ENCODE measurements around the gene RXRA. TPM values are rescaled to one million over a fixed set of nuclear protein-coding genes. Genes with fewer than 3 reads are reported as not detected.
A peak's percentile ranks its signal among the peaks of the same experiment; 100 is the strongest.
"Not testable (repeated sequence)": the region's sequence is repeated elsewhere in the genome, so short reads cannot be mapped to it uniquely, and the experiment has no call there.

RXRA gene
- total RNA-seq, 6 experiments from 2014 or later: 105 to 165 (median 131) TPM

GRCh38 chr9:134305533-134305932 lies 20.7 kb upstream of the RXRA start:
- no peaks in the 10 kb centered on the region for H3K36me3 ChIP-seq
- no peak overlapping the region for H3K27ac ChIP-seq
- no peak overlapping the region for H3K4me3 ChIP-seq
- no peak for ATAC-seq
- 100% methylated on average over 1 of the region's 1 CpG for WGBS (ENCODE audit: insufficient coverage, low coverage, low lambda C conversion rate, missing lambda C conversion rate)
- H3K9me3 ChIP-seq: no peaks in the 10 kb centered on the region
- peaks cover 0 to 8% (median 3%) of the 10 kb centered on the region in 4 donors for H3K4me1 ChIP-seq
- no peak for DNase-seq
- intact Hi-C loops (cut with DNase I): no loop called here
- no peaks in the 10 kb centered on the region for H3K27me3 ChIP-seq
- TF ChIP-seq CTCF (IDR thresholded peaks at IDR 0.05): no peak
- TF ChIP-seq POLR2A (IDR thresholded peaks at IDR 0.05): no peak

DNA sequence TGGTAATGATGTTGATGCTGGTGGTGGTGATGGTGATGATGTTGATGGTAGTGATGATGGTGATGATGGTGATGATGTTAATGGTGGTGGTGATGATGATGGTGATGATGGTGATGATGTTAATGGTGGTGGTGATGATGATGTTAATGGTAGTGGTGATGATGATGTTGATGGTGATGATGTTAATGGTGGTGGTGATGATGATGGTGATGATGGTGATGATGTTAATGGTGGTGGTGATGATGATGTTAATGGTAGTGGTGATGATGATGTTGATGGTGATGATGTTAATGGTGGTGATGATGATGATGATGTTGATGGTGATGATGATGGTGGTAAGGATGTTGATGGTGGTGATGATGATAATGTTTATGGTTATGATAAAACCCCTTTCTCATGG lies 20.2 kb upstream of the RXRA start:
- H3K27ac ChIP-seq; intact Hi-C loops (cut with DNase I); H3K4me1 ChIP-seq; DNase-seq; H3K9me3 ChIP-seq; H3K36me3 ChIP-seq; ATAC-seq; H3K27me3 ChIP-seq; H3K4me3 ChIP-seq: not testable (repeated sequence)

- no peaks in the 10 kb centered on the region for H3K27me3 ChIP-seq
These were observed 19.3 kb upstream of the RXRA start for GRCh38 chr9:134306636-134307600.

DNA sequence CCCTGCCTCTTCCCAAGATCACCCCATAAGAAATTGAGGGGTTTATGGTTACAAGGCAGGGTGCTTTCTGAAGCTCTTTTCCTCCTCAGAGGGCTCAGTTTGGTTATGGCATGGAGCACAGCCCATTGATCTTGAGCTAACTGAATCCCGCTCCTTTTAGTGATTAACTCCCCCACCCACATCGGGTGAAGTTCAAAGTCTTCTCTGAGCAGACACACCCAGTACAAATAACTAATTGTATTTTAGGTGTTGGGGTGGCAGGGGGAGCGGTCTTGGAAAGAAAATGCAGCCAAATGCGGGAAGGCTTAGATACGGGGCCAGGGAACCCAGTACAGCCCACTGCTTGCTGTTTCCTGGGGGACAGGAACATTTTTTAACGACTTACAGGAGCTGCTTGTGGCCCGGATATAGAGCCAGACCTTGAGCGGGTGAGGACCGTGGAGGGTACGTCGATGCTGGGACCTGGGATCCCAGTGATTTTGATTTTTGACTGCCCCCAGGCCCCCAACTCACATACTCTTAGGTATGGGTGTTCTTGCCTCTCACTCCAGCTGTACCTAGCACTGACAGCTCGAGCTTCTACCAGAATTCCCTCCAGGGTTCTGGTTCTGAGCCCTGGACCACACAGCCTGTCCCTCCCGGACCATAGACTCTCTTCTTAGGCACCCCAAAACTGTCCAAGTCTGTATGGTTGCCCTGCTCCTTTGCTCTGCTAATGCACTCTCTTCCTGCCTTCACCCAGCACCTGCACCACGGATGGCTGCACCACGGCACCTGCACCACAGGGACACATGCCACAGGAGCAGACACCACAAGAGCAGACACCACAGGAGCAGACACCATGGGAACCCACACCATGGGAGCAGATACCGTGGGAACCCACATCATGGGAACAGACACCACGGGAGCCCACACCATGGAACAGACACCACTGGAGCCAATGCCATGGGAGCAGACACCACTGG lies 18.3 kb upstream of the RXRA start:
- 59% methylated on average over 7 of the region's 17 CpGs for WGBS (ENCODE audit: insufficient coverage, low coverage, low lambda C conversion rate, missing lambda C conversion rate)
- Histone ChIP-seq H3K27me3 (no peaks in the 10 kb centered on the region), H3K4me1 (peaks cover 0 to 8% (median 3%) of the 10 kb centered on the region in 4 donors), H3K4me3 (no peak overlapping the region), H3K9me3 (no peaks in the 10 kb centered on the region), H3K27ac (no peak overlapping the region), H3K36me3 (no peaks in the 10 kb centered on the region)
- TF ChIP-seq POLR2A (IDR thresholded peaks at IDR 0.05) (no peak), CTCF (IDR thresholded peaks at IDR 0.05) (no peak)
- intact Hi-C loops (cut with DNase I): no loop called here
- ATAC-seq (peak; percentile 67 to 78 (median 68)), DNase-seq (peak; percentile 4 to 45 (median 29))

More at GRCh38 chr9:134306636-134307600, 19.3 kb upstream of the RXRA start:
- peaks cover 0 to 8% (median 3%) of the 10 kb centered on the region in 4 donors for H3K4me1 ChIP-seq
- intact Hi-C loops (cut with DNase I): no loop called here
- H3K4me3 ChIP-seq: no peak overlapping the region
- H3K27ac ChIP-seq: no peak overlapping the region
- no CpG with 5 or more reads among the region's 15 CpGs for WGBS (ENCODE audit: insufficient coverage, low coverage, low lambda C conversion rate, missing lambda C conversion rate)
- ATAC-seq: peak in 2 of 4 donors; percentile 16 to 35
- DNase-seq: peak; percentile 7 to 43 (median 30)
- H3K36me3 ChIP-seq: no peaks in the 10 kb centered on the region
- H3K9me3 ChIP-seq: no peaks in the 10 kb centered on the region
- TF ChIP-seq CTCF (IDR thresholded peaks at IDR 0.05) (no peak), POLR2A (IDR thresholded peaks at IDR 0.05) (no peak)

DNA sequence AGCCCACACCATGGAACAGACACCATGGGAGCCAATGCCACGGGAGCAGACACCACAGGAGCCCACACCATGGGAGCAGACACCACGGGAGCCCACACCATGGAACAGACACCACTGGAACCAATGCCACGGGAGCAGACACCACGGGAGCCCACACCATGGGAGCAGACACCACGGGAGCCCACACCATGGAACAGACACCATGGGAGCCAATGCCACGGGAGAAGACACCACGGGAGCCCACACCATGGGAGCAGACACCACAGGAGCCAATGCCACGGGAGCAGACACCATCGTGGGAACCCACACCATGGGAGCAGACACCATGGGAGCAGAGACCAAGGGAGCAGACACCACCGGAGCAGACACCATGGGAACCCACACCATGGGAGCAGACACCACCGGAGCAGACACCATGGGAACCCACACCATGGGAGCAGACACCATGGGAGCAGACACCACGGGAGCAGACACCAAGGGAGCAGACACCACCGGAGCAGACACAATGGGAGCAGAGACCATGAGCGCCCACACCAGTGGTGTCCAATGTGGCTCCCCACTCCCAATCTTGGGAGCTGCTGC lies 17.5 kb upstream of the RXRA start:
- H3K27ac ChIP-seq; H3K27me3 ChIP-seq; intact Hi-C loops (cut with DNase I); H3K4me3 ChIP-seq; H3K36me3 ChIP-seq; H3K9me3 ChIP-seq; H3K4me1 ChIP-seq; ATAC-seq: not testable (repeated sequence)
- 100% methylated on average over 2 of the region's 14 CpGs for WGBS (ENCODE audit: insufficient coverage, low coverage, low lambda C conversion rate, missing lambda C conversion rate)
- DNase-seq: peak; percentile 6 to 33 (median 27)
